Measurements from ENCODE around the gene SNW1.

DNA sequence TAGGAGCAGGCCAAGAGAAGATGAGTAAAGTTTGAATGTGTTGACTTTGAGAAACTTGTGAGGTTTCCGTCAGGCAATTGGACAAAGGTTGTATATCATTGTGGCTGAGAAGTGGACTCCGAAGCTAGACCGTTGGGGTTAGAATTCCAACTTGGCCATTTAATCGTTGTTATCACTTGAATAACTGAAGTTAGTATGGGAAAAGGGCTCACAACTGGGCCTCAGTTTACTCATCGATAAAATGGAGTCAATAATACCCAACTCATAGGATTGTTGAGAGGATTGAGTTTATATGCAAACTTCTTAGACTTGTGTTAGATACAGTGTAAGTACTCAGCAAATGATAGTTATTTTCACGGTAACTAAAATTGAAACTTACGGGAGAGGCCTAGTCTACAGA lies 52.2 kb downstream of the SNW1 start:
- TF ChIP-seq, protein P1, sequence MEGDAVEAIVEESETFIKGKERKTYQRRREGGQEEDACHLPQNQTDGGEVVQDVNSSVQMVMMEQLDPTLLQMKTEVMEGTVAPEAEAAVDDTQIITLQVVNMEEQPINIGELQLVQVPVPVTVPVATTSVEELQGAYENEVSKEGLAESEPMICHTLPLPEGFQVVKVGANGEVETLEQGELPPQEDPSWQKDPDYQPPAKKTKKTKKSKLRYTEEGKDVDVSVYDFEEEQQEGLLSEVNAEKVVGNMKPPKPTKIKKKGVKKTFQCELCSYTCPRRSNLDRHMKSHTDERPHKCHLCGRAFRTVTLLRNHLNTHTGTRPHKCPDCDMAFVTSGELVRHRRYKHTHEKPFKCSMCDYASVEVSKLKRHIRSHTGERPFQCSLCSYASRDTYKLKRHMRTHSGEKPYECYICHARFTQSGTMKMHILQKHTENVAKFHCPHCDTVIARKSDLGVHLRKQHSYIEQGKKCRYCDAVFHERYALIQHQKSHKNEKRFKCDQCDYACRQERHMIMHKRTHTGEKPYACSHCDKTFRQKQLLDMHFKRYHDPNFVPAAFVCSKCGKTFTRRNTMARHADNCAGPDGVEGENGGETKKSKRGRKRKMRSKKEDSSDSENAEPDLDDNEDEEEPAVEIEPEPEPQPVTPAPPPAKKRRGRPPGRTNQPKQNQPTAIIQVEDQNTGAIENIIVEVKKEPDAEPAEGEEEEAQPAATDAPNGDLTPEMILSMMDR (IDR thresholded peaks at IDR 0.05), result no peak
- no peak for TF ChIP-seq POLR2A (IDR thresholded peaks at IDR 0.05)
